SU-DHL-6 (cell line): ENCODE data around the gene TGFBRAP1.

Experiments used
- H2AFZ ChIP-seq: fragments of 200-600 bp; sonication (generic); 2 replicates; pipeline ENCODE4 v1.6.1; 2014; ENCODE audit warnings: low read depth, mild to moderate bottlenecking, moderate library complexity, mixed read lengths, antibody characterized with exemption, low read length; ENCODE audit not compliant: severe bottlenecking
- H3F3A ChIP-seq: fragments of 200-600 bp; shearing (Covaris generic); 2 replicates; pipeline ENCODE4 v1.6.0; 2016; ENCODE audit warnings: antibody characterized with exemption, mild to moderate bottlenecking; ENCODE audit not compliant: insufficient read depth
- H3K27ac ChIP-seq: fragments of 200-600 bp; sonication (generic); 2 replicates; pipeline ENCODE4 v1.5.1; 2016; ENCODE audit warnings: low read depth, mild to moderate bottlenecking, low read length, moderate library complexity, mixed read lengths
- H3K27me3 ChIP-seq: fragments of 200-600 bp; sonication (generic), shearing (Covaris generic); 2 replicates; pipeline ENCODE4 v1.6.0; 2014; ENCODE audit warnings: mild to moderate bottlenecking, low read length
- H3K36me3 ChIP-seq: fragments of 200-600 bp; sonication (generic); 2 replicates; pipeline ENCODE4 v1.6.1; 2014; ENCODE audit warnings: mild to moderate bottlenecking, low read length, mixed read lengths
- H3K4me2 ChIP-seq: fragments of 300-600, 200-600 bp; shearing (Covaris generic), sonication (generic); 2 replicates; pipeline ENCODE4 v1.6.0; 2014; ENCODE audit warnings: low read length, low read depth, mild to moderate bottlenecking; ENCODE audit not compliant: poor library complexity, severe bottlenecking
- H3K4me3 ChIP-seq: fragments of 200-600 bp; sonication (generic); 2 replicates; pipeline ENCODE4 v1.5.1; 2014; ENCODE audit warnings: antibody characterized with exemption, low read length, mild to moderate bottlenecking, mixed read lengths; ENCODE audit not compliant: insufficient read depth, poor library complexity, severe bottlenecking
- H3K79me2 ChIP-seq: fragments of 200-600 bp; sonication (generic); 2 replicates; pipeline ENCODE4 v1.6.1; 2014; ENCODE audit warnings: mild to moderate bottlenecking, low read length, moderate library complexity; ENCODE audit not compliant: insufficient read depth
- H3K9ac ChIP-seq: fragments of 200-600 bp; sonication (generic); 2 replicates; pipeline ENCODE4 v1.7.0; 2014; ENCODE audit warnings: mild to moderate bottlenecking, low read length
- H3K9me2 ChIP-seq: fragments of 200-600 bp; sonication (generic); replicated peaks from 2 replicates; pipeline ENCODE4 v1.6.1; 2014; ENCODE audit warnings: low read length; ENCODE audit not compliant: insufficient read depth
- H3K9me3 ChIP-seq: fragments of 200-600 bp; sonication (generic); 2 replicates; pipeline ENCODE4 v1.6.1; 2014; ENCODE audit warnings: low read length, mixed read lengths; ENCODE audit not compliant: insufficient read depth
- H4K20me1 ChIP-seq: fragments of 200-600 bp; sonication (generic); 2 replicates; pipeline ENCODE4 v1.6.1; 2014; ENCODE audit warnings: low read depth, mild to moderate bottlenecking, antibody characterized with exemption, low read length, moderate library complexity, mixed read lengths
- CTCF ChIP-seq: fragments of 200-600 bp; sonication (generic); IDR thresholded peaks from one replicate; pipeline ENCODE4 v1.5.1; 2017; ENCODE audit warnings: antibody characterized with exemption, mild to moderate bottlenecking, low read length, moderate library complexity; ENCODE audit not compliant: insufficient read depth, poor library complexity, severe bottlenecking
- EZH2phosphoT487 ChIP-seq: fragments of 200-600 bp; sonication (generic), shearing (Covaris generic); conservative IDR thresholded peaks from 2 replicates; pipeline ENCODE4 v1.6.1; 2018; ENCODE audit warnings: mild to moderate bottlenecking, antibody characterized with exemption, low read length, moderate library complexity, mixed read lengths

Gene TGFBRAP1

GRCh38 chr2:105368759-105369408 lies 39.3 kb upstream of the TGFBRAP1 start:
- no peaks in the 10 kb centered on the region for H3K27me3 ChIP-seq
- no peak overlapping the region for H2AFZ ChIP-seq
- H3F3A ChIP-seq = no peaks in the 10 kb centered on the region
- H3K9ac ChIP-seq = no peak overlapping the region
- no peaks in the 10 kb centered on the region for H3K79me2 ChIP-seq
- H3K9me3 ChIP-seq = no peaks in the 10 kb centered on the region
- H3K4me3 ChIP-seq = no peak overlapping the region
- no peaks in the 10 kb centered on the region for H3K9me2 ChIP-seq
- H3K27ac ChIP-seq = no peak overlapping the region
- H3K36me3 ChIP-seq = no peaks in the 10 kb centered on the region
- no peaks in the 10 kb centered on the region for H4K20me1 ChIP-seq
- no peak for TF ChIP-seq EZH2phosphoT487
- TF ChIP-seq CTCF = no peak
- no peak overlapping the region for H3K4me2 ChIP-seq

- no peak overlapping the region for H3K9ac ChIP-seq
- H3K27me3 ChIP-seq = no peaks in the 10 kb centered on the region
- no peaks in the 10 kb centered on the region for H3K9me3 ChIP-seq
- no peaks in the 10 kb centered on the region for H3K79me2 ChIP-seq
- no peaks in the 10 kb centered on the region for H3K36me3 ChIP-seq
- H3K4me3 ChIP-seq = no peak overlapping the region
- H3K27ac ChIP-seq = no peak overlapping the region
- H2AFZ ChIP-seq = no peak overlapping the region
- TF ChIP-seq EZH2phosphoT487 (no peak), CTCF (no peak)
- H3K4me2 ChIP-seq = no peak overlapping the region
- no peaks in the 10 kb centered on the region for H3K9me2 ChIP-seq
- H3F3A ChIP-seq = no peaks in the 10 kb centered on the region
- H4K20me1 ChIP-seq = no peaks in the 10 kb centered on the region
Measured at GRCh38 chr2:105365206-105365605, 35.7 kb upstream of the TGFBRAP1 start.

- H3K9me3 ChIP-seq = no peaks in the 10 kb centered on the region
- no peak overlapping the region for H3K27ac ChIP-seq
- no peaks in the 10 kb centered on the region for H3K27me3 ChIP-seq
- H3K9me2 ChIP-seq = no peaks in the 10 kb centered on the region
- no peak overlapping the region for H3K4me3 ChIP-seq
- H2AFZ ChIP-seq = no peak overlapping the region
- no peaks in the 10 kb centered on the region for H3K36me3 ChIP-seq
- H4K20me1 ChIP-seq = no peaks in the 10 kb centered on the region
- H3F3A ChIP-seq = no peaks in the 10 kb centered on the region
- no peaks in the 10 kb centered on the region for H3K79me2 ChIP-seq
- TF ChIP-seq EZH2phosphoT487 (no peak), CTCF (no peak)
- H3K4me2 ChIP-seq = no peak overlapping the region
- no peak overlapping the region for H3K9ac ChIP-seq
Measured at GRCh38 chr2:105364436-105365139, 35.1 kb upstream of the TGFBRAP1 start.
